SU-DHL-6 (cell line): Measurements from ENCODE around the gene OASL.
A peak's percentile ranks its signal among the peaks of the same experiment; 100 is the strongest.

Experiments used
- EZH2phosphoT487 ChIP-seq: fragments of 200-600 bp; sonication (generic), shearing (Covaris generic); conservative IDR thresholded peaks from 2 replicates; pipeline ENCODE4 v1.6.1; 2018; ENCODE audit warnings: mild to moderate bottlenecking, antibody characterized with exemption, low read length, moderate library complexity, mixed read lengths
- TF ChIP-seq, protein P1 (sequence below): fragments of 200-600 bp; sonication (generic); IDR thresholded peaks from one replicate; pipeline ENCODE4 v1.5.1; 2017; ENCODE audit warnings: antibody characterized with exemption, mild to moderate bottlenecking, low read length, moderate library complexity; ENCODE audit not compliant: insufficient read depth, poor library complexity, severe bottlenecking

DNA sequence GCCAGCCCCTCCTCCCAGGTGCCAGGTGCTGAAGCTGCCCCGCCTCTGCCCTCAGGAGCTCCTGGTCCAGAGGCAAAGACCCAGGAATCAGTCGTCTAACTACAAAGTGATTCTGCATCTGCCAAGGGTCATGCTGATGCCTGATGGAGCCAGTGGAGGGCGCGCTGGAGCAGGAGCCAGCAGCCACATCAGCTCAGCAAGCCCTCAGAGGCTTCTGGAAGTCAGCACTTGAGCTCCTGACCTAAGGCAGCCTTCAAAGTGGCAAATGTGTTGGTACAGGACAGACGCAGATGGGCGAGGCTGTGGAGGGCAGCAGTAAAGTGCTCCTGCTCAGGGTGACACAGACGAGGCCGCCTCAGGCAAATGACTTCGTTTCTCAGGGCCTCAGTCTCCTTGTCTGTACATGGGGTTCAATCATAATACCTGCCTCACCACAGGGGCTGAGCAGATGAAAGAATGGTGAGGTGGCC lies 33.7 kb downstream of the OASL start:
- TF ChIP-seq, protein P1, sequence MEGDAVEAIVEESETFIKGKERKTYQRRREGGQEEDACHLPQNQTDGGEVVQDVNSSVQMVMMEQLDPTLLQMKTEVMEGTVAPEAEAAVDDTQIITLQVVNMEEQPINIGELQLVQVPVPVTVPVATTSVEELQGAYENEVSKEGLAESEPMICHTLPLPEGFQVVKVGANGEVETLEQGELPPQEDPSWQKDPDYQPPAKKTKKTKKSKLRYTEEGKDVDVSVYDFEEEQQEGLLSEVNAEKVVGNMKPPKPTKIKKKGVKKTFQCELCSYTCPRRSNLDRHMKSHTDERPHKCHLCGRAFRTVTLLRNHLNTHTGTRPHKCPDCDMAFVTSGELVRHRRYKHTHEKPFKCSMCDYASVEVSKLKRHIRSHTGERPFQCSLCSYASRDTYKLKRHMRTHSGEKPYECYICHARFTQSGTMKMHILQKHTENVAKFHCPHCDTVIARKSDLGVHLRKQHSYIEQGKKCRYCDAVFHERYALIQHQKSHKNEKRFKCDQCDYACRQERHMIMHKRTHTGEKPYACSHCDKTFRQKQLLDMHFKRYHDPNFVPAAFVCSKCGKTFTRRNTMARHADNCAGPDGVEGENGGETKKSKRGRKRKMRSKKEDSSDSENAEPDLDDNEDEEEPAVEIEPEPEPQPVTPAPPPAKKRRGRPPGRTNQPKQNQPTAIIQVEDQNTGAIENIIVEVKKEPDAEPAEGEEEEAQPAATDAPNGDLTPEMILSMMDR = peak; percentile 33
- TF ChIP-seq EZH2phosphoT487 = no peak
